SK-N-SH (cell line): ENCODE results near the gene TFRC. TPM values are rescaled to one million over a fixed set of nuclear protein-coding genes. Genes with fewer than 3 reads are reported as not detected.
"Not testable (repeated sequence)": the region's sequence is repeated elsewhere in the genome, so short reads cannot be mapped to it uniquely, and the experiment has no call there.

ENCODE experiments used
- CTCF ChIA-PET: fragments of 300-600, 350-600 bp; formaldehyde crosslinking; extraction: SDS; loops from one replicate; lab custom pipeline; 2021; lab: Yijun Ruan, JAX
- POLR2A ChIA-PET: fragments of 350-600 bp; sonication (Branson Sonifier 250); formaldehyde crosslinking; extraction: SDS; loops from one replicate; lab custom pipeline; 2020; ENCODE audit warnings: antibody characterized with exemption, inconsistent platforms; lab: Yijun Ruan, JAX
- DNase-seq: peaks from one replicate; pipeline ENCODE4 v3.0.0; 2012
- H2AFZ ChIP-seq: fragments of 200-600 bp; sonication (generic); 2 replicates; pipeline ENCODE4 v1.8.1; 2016; ENCODE audit warnings: antibody characterized with exemption, mild to moderate bottlenecking, low read depth
- H3F3A ChIP-seq: fragments of 200-600 bp; sonication (generic); replicated peaks from 2 replicates; pipeline ENCODE3; 2016; ENCODE audit warnings: antibody characterized with exemption, mild to moderate bottlenecking; ENCODE audit not compliant: insufficient read depth
- H3K27ac ChIP-seq, 2 experiments: fragments of 200-500 bp in 1 of 2; fragments of 200-600 bp in 1 of 2; sonication (Bioruptor generic) in 1 of 2; sonication (generic), shearing (Covaris generic) in 1 of 2; 2 replicates each; pipeline versions ENCODE4 v1.5.1 to v1.6.1; 2014 to 2016; ENCODE audit warnings: low read depth in 2 of 2, inconsistent platforms in 1 of 2, low read length in 1 of 2, mild to moderate bottlenecking in 1 of 2, mixed read lengths in 1 of 2
- H3K27me3 ChIP-seq: fragments of 200-600 bp; sonication (generic), shearing (Covaris generic); 2 replicates; pipeline ENCODE4 v1.6.1; 2016; ENCODE audit warnings: mixed run types; ENCODE audit not compliant: insufficient read depth
- H3K36me3 ChIP-seq, 2 experiments: fragments of 200-500 bp in 1 of 2; fragments of 200-600 bp in 1 of 2; sonication (Bioruptor generic) in 1 of 2; sonication (generic) in 1 of 2; replicated peaks in 1 of 2; 2 replicates each; pipeline versions ENCODE3 to v1.5.1; 2014 to 2016; ENCODE audit warnings: low read length in 1 of 2, mild to moderate bottlenecking in 1 of 2; ENCODE audit not compliant: insufficient read depth in 2 of 2, control insufficient read depth in 1 of 2
- H3K4me1 ChIP-seq, 2 experiments: fragments of 200-500 bp in 1 of 2; fragments of 200-600 bp in 1 of 2; sonication (Bioruptor generic) in 1 of 2; sonication (generic), shearing (Covaris generic) in 1 of 2; 2 replicates each; pipeline versions ENCODE4 v1.5.1 to v1.6.1; 2014 to 2016; ENCODE audit warnings: low read depth in 1 of 2, low read length in 1 of 2, mixed run types in 1 of 2; ENCODE audit not compliant: insufficient read depth in 2 of 2, control insufficient read depth in 1 of 2
- H3K4me2 ChIP-seq: fragments of 200-600 bp; sonication (generic), shearing (Covaris generic); 2 replicates; pipeline ENCODE4 v1.6.1; 2017; ENCODE audit warnings: mixed run types
- H3K4me3 ChIP-seq, 2 experiments: fragments of 200-500 bp in 1 of 2; fragments of 200-600 bp in 1 of 2; sonication (Bioruptor generic) in 1 of 2; sonication (generic), shearing (Covaris generic) in 1 of 2; 2 replicates each; pipeline versions ENCODE4 v1.5.1 to v1.8.1; 2014 to 2016; ENCODE audit warnings: low read depth in 2 of 2, inconsistent platforms in 1 of 2, low read length in 1 of 2, mild to moderate bottlenecking in 1 of 2, mixed read lengths in 1 of 2, moderate library complexity in 1 of 2
- H3K79me2 ChIP-seq: fragments of 200-600 bp; sonication (generic); 2 replicates; pipeline ENCODE4 v1.8.1; 2017; ENCODE audit warnings: mild to moderate bottlenecking; ENCODE audit not compliant: insufficient read depth
- H3K9ac ChIP-seq: fragments of 200-600 bp; sonication (generic); 2 replicates; pipeline ENCODE4 v1.6.1; 2017; ENCODE audit warnings: mixed run types
- H3K9me2 ChIP-seq: fragments of 200-600 bp; sonication (generic); 2 replicates; pipeline ENCODE4 v1.6.1; 2017; ENCODE audit warnings: mixed run types
- H3K9me3 ChIP-seq: fragments of 200-600 bp; sonication (generic); 2 replicates; pipeline ENCODE4 v1.6.1; 2017; ENCODE audit warnings: mixed run types, mild to moderate bottlenecking, moderate library complexity
- H4K20me1 ChIP-seq: fragments of 200-600 bp; sonication (generic); 2 replicates; pipeline ENCODE4 v1.6.1; 2017; ENCODE audit warnings: mild to moderate bottlenecking, mixed run types; ENCODE audit not compliant: insufficient read depth
- EZH2phosphoT487 ChIP-seq: fragments of 200-600 bp; sonication (generic); IDR thresholded peaks from 2 replicates; pipeline ENCODE4 v1.6.1; 2017; ENCODE audit warnings: low read depth, mixed run types, mild to moderate bottlenecking, antibody characterized with exemption, moderate library complexity, borderline replicate concordance
- FOXM1 ChIP-seq: IDR thresholded peaks from 2 replicates; pipeline ENCODE4 v1.4.0; 2012; ENCODE audit warnings: low read depth, mild to moderate bottlenecking
- GATA2 ChIP-seq: sonication (generic); formaldehyde crosslinking; IDR thresholded peaks from 2 replicates; pipeline ENCODE4 v1.5.0; 2020; ENCODE audit warnings: mild to moderate bottlenecking, missing genetic modification reagents
- NFIC ChIP-seq: IDR thresholded peaks from 2 replicates; pipeline ENCODE4 v1.4.0; 2012; ENCODE audit warnings: borderline replicate concordance
- RAD21 ChIP-seq: IDR thresholded peaks from 2 replicates; pipeline ENCODE4 v1.6.1; 2012; ENCODE audit warnings: mild to moderate bottlenecking, low read length
- SMC3 ChIP-seq: IDR thresholded peaks from 2 replicates; pipeline ENCODE4 v1.6.1; 2012; ENCODE audit warnings: low read depth, low read length, improper control_type of control experiment
- TCF12 ChIP-seq: IDR thresholded peaks from 2 replicates; pipeline ENCODE4 v1.4.0; 2012
- WGBS: methylation state at CpG from one replicate; pipeline ENCODE4 v1.1.6; 2017; ENCODE audit warnings: low lambda C conversion rate; 5-methylcytosine and 5-hydroxymethylcytosine counted together
- polyA plus RNA-seq, 3 experiments: library from polyadenylated mRNA; depleted of rRNA; stranded (reverse); fragments of >200 nt; gene quantifications; 2 replicates each; pipeline ENCODE4 v1.2.3, GENCODE V29; 2012
- TF ChIP-seq, protein P1 (sequence below): IDR thresholded peaks from 2 replicates; pipeline ENCODE4 v1.4.0; 2012; ENCODE audit warnings: low read depth
- TF ChIP-seq, protein P2 (sequence below): fragments of 200-600 bp; sonication (generic); IDR thresholded peaks from 2 replicates; pipeline ENCODE4 v1.6.1; 2017; ENCODE audit warnings: antibody characterized with exemption, mild to moderate bottlenecking, moderate library complexity

Gene TFRC
- polyA plus RNA-seq, 1 of the 3 experiments (the other 2 are of a cell fraction): 35.0 TPM

DNA sequence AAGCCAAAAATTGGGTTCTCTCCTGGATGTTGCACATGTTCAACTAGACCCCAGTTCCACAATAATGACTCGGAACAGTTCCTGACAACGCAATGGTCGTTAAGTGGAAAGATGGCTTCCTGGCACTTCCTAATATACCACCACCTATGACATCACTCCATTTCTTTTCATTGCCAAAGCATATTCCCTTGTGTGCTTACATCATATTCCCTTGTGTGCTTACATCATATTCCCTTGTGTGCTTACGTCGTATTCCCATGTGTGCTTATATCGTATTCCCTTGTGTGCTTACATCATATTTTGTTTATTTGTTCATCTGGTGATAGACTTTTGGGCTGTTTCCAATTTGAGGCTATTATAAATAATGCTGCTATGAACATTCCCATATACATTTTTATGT is 39.2 kb downstream of the TFRC start:
- Histone ChIP-seq H3K9ac (no peak overlapping the region), H4K20me1 (no peaks in the 10 kb centered on the region), H2AFZ (no peak overlapping the region), H3K4me2 (no peak overlapping the region), H3K79me2 (no peaks in the 10 kb centered on the region), H3K4me1 (no peaks in the 10 kb centered on the region), H3F3A (no peaks in the 10 kb centered on the region), H3K9me2 (no peaks in the 10 kb centered on the region), H3K4me3 (no peak overlapping the region), H3K36me3 (no peaks in the 10 kb centered on the region), H3K9me3 (no peaks in the 10 kb centered on the region), H3K27ac (no peak overlapping the region), H3K27me3 (no peaks in the 10 kb centered on the region)
- no peak for TF ChIP-seq TCF12
- TF ChIP-seq EZH2phosphoT487: no peak
- TF ChIP-seq SMC3: no peak
- TF ChIP-seq GATA2 (CRISPR knock-in tag): no peak
- no peak for TF ChIP-seq FOXM1
- CTCF ChIA-PET: no interaction called here
- POLR2A ChIA-PET: no interaction called here
- DNase-seq: no peak
- WGBS: 92% methylated on average over 6 of the region's 6 CpGs

- Histone ChIP-seq H3K36me3 (no peaks in the 10 kb centered on the region), H3K27me3 (no peaks in the 10 kb centered on the region), H3K9me3 (no peaks in the 10 kb centered on the region), H3K9me2 (no peaks in the 10 kb centered on the region), H4K20me1 (no peaks in the 10 kb centered on the region), H3K79me2 (no peaks in the 10 kb centered on the region), H3K4me3 (no peak overlapping the region), H3F3A (no peaks in the 10 kb centered on the region), H3K4me2 (no peak overlapping the region), H3K4me1 (no peaks in the 10 kb centered on the region), H2AFZ (no peak overlapping the region), H3K9ac (no peak overlapping the region), H3K27ac (no peak overlapping the region)
- TF ChIP-seq, protein P1, sequence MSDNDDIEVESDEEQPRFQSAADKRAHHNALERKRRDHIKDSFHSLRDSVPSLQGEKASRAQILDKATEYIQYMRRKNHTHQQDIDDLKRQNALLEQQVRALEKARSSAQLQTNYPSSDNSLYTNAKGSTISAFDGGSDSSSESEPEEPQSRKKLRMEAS: no peak
- TF ChIP-seq NFIC: peak; percentile 19; the same call in 1 of the 2 replicates
- DNase-seq: no peak
- 92% methylated on average over 2 of the region's 2 CpGs for WGBS
- CTCF ChIA-PET: no interaction called here
- POLR2A ChIA-PET: no interaction called here
Measured at GRCh38 chr3:196039359-196039758, 42.5 kb downstream of the TFRC start.

DNA sequence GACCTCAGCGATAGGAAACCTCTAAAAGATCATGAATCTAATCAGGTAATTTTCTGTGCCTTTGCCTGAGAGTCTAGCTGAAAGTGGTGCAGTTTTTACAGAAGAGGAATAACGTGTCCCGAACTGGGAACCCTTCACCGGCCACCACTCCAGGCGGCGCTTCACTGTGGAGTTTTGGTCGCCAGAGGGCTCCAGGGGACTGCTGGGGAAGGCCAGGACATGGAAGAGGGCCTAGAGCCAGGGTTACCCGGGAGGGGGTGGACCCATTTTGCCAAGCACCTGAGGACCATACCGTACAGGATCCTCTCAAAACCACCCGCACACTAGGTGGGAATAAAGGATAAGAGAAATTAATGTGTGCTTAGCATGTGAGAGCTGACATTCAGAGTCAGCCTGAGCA is 55.8 kb downstream of the TFRC start:
- H3K4me1 ChIP-seq, POLR2A ChIA-PET, DNase-seq, H3K4me3 ChIP-seq, H4K20me1 ChIP-seq, H2AFZ ChIP-seq, H3K27me3 ChIP-seq, H3K9ac ChIP-seq, H3K9me2 ChIP-seq, H3K4me2 ChIP-seq, H3K27ac ChIP-seq, H3K9me3 ChIP-seq, H3K79me2 ChIP-seq, H3F3A ChIP-seq, H3K36me3 ChIP-seq: not testable (repeated sequence)
- TF ChIP-seq RAD21 (peak; percentile 18; the same call in 1 of the 2 replicates), SMC3 (peak; percentile 4; the same call in 1 of the 2 replicates)
- TF ChIP-seq, protein P2, sequence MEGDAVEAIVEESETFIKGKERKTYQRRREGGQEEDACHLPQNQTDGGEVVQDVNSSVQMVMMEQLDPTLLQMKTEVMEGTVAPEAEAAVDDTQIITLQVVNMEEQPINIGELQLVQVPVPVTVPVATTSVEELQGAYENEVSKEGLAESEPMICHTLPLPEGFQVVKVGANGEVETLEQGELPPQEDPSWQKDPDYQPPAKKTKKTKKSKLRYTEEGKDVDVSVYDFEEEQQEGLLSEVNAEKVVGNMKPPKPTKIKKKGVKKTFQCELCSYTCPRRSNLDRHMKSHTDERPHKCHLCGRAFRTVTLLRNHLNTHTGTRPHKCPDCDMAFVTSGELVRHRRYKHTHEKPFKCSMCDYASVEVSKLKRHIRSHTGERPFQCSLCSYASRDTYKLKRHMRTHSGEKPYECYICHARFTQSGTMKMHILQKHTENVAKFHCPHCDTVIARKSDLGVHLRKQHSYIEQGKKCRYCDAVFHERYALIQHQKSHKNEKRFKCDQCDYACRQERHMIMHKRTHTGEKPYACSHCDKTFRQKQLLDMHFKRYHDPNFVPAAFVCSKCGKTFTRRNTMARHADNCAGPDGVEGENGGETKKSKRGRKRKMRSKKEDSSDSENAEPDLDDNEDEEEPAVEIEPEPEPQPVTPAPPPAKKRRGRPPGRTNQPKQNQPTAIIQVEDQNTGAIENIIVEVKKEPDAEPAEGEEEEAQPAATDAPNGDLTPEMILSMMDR: peak; percentile 19; the same call in 1 of the 2 replicates
- 50% methylated on average over 4 of the region's 10 CpGs for WGBS
- CTCF ChIA-PET: interaction anchor here (1.2 to 1.8 kb wide), 3 partner anchors 10 to 169 kb away, joined by 3 to 4 read pairs (median 4); no protein-coding TSS in a partner anchor
